Stomach smooth muscle (tissue), 2 donors: ENCODE data around the gene RAB20.
A peak's percentile ranks its signal among the peaks of the same experiment; 100 is the strongest.

ENCODE experiments used
- H3K27ac ChIP-seq: one replicate; pipeline ENCODE4 v1.7.0; 2013; ENCODE audit warnings: mild to moderate bottlenecking, low read length, inconsistent platforms
- H3K27me3 ChIP-seq, 2 donors: one replicate each; pipeline ENCODE4 v1.7.0; 2013; ENCODE audit warnings: low read length in 2 of 2; ENCODE audit not compliant: insufficient read depth in 2 of 2, control insufficient read depth in 1 of 2
- H3K36me3 ChIP-seq, 2 donors: one replicate each; pipeline ENCODE4 v1.7.0; 2013; ENCODE audit warnings: low read length in 2 of 2; ENCODE audit not compliant: control insufficient read depth in 2 of 2, insufficient read depth in 2 of 2
- H3K4me1 ChIP-seq: one replicate; pipeline ENCODE4 v1.7.0; 2013; ENCODE audit warnings: low read length; ENCODE audit not compliant: control insufficient read depth, insufficient read depth
- H3K4me3 ChIP-seq, 2 donors: one replicate each; pipeline ENCODE4 v1.7.0; 2013; ENCODE audit warnings: low read length in 2 of 2
- H3K9ac ChIP-seq, 2 donors: one replicate each; pipeline ENCODE4 v1.7.0; 2013; ENCODE audit warnings: low read length in 2 of 2, mild to moderate bottlenecking in 1 of 2
- H3K9me3 ChIP-seq, 2 donors: one replicate each; pipeline ENCODE4 v1.7.0; 2013; ENCODE audit warnings: low read length in 2 of 2; ENCODE audit not compliant: control insufficient read depth in 2 of 2
- donor health status: healthy.
- donor health status: Pancreatic carcinoma.

Gene RAB20

GRCh38 chr13:110528911-110529310 is 32.6 kb downstream of the RAB20 start:
- Histone ChIP-seq H3K4me1 (peaks cover 41% of the 10 kb centered on the region), H3K27me3 (no peaks in the 10 kb centered on the region), H3K9me3 (no peaks in the 10 kb centered on the region), H3K9ac (no peak overlapping the region), H3K36me3 (no peaks in the 10 kb centered on the region), H3K27ac (no peak overlapping the region), H3K4me3 (no peak overlapping the region)

DNA sequence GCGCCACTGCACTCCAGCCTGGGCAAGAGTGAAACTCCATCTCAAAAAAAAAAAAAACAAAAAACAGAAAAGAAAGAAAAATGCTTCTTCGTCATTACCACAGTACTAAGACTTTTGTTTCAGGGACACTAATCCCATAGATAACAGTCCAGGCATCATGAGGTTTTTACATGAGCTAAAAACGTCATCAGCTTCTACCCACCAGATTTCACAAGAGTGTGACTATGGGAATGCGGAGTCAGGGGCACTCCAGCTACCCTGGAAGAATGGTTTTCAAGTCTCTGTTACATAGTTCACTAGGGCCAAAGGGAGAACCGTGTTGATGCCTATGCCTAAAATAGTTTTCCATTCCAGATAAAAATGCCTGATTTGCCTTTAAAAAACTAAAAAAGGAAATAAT is 33.2 kb downstream of the RAB20 start:
- Histone ChIP-seq H3K9me3 (no peaks in the 10 kb centered on the region), H3K9ac (no peak overlapping the region), H3K36me3 (peaks cover 2 to 3% of the 10 kb centered on the region in 2 donors), H3K27me3 (no peaks in the 10 kb centered on the region), H3K4me1 (peaks cover 46% of the 10 kb centered on the region), H3K4me3 (no peak overlapping the region), H3K27ac (no peak overlapping the region)

DNA sequence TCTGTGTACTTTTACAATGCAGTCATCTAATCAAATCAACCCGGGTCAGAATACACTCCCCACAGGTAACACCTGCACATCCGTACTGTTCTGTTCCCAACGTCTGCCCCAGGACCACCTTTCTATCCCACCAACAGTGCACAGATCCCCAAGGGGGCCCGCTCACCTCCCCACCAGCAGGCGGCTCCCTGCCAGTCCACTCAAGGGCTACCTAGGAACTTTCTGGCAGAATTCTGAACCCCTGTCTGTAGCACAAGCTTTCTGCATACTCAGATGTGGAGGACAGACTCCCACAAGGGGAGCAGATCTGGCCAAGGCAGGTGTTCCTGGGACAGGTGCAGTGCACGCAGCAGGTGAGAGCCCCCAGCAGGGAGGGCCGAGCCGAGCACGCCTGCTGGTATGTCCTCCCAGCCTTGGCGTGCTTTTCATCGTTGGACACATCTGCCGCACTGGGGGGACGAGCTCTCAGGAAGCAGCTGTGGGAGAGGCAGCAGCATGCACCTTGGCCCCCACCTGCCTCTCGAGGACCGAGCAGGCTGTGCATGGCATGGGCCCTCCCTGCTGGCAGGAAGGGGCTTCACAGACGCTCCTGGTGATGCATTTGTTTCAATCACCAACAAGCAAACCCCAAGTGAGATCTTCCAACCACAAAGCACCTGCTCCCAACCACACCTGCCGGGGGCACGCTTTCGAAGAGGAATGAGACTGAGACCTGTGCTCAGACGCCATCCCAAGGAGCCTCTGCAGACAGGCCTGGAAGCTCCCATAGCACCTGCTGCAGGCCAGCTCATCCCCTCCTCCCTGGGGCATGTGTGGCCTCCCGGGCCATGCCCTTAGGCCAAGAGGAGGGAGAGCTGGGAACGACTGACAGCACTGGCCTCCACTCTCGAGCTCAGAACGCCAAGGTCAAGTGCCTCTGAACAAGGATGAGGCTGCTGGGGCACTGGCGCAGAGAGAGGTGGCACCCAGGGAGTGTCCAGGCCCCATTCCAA is 35.9 kb downstream of the RAB20 start:
- H3K27me3 ChIP-seq: no peaks in the 10 kb centered on the region
- peaks cover 57% of the 10 kb centered on the region for H3K4me1 ChIP-seq
- H3K9ac ChIP-seq: no peak overlapping the region
- H3K27ac ChIP-seq: peak overlapping the region; percentile 62
- H3K36me3 ChIP-seq: peaks cover 3 to 4% of the 10 kb centered on the region in 2 donors
- no peak overlapping the region for H3K4me3 ChIP-seq
- H3K9me3 ChIP-seq: no peaks in the 10 kb centered on the region

DNA sequence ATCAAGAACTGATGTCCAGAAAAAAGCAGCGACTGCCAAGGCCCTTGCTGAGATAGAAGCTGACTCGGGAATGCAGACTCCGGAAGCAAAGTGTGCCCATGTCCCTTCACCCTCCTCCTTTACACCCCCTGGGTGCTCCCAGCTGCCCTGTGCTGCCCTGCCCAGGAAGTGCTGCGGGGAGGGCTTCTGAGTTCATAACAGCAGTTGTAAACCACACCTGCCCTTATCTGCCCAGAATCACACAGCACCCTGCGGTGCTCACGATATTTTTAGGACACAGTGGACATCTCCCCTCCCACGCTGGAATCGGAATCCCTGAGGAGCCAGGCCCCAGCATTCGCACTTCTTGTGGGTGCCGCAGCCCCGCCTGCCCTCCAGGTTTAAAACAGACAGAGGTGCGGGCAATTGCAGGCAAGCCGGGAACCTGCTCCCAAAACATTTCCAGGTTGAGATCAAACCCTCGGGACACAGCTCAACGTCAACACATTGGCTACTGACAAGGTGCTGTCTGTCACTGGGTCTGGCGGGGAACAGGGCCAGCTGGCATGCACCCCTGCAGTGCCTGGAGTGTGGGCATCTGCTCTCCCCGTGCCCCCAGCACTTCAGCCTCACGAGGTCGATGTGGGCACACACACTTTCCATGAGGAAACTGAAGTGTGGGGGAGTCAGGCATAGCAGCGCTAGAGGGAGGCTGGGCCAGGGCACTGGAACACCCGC is 36.8 kb downstream of the RAB20 start:
- Histone ChIP-seq H3K9me3 (no peaks in the 10 kb centered on the region), H3K36me3 (peaks cover 4% of the 10 kb centered on the region in 2 donors), H3K9ac (no peak overlapping the region), H3K4me3 (peak overlapping the region in 1 of 2 donors; percentile 15), H3K27ac (peak overlapping the region; percentile 62), H3K27me3 (no peaks in the 10 kb centered on the region), H3K4me1 (peaks cover 66% of the 10 kb centered on the region)

DNA sequence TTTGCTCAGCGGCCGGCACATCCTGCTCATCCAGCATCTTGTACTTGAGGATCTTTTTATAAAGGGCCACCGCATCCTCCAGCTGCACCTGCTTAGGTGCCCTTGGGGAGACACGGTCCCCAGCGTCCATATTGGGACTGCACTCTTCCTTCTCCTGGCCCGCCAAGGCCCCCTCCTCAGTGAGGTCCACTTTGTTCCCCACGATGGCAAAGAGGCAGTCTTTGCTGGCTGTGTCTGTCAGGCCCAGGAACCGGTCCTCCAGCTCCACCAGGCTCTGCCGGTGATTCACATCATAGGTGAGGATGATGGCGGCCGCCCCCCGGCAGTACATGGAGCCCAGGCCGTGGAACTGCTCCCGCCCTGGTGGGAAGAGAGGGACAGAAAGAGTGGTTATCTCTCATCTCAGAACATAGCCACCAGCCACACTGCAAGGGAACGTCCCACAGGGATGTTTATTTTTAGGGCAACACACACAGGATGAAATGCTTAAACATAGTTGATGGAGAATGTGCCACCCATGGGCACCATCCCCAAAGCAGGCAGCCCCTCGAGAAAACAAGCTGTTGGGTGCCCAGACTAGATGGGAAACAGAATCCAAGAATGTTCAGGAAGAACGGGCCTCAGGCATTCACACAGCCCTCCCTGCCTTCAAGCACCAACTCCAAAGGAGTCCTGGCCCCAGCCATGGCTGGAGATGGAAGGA is 37.5 kb downstream of the RAB20 start:
- H3K9ac ChIP-seq: no peak overlapping the region
- peak overlapping the region; percentile 62 for H3K27ac ChIP-seq
- peak overlapping the region in 1 of 2 donors; percentile 15 for H3K4me3 ChIP-seq
- H3K9me3 ChIP-seq: no peaks in the 10 kb centered on the region
- no peaks in the 10 kb centered on the region for H3K27me3 ChIP-seq
- peaks cover 4 to 7% of the 10 kb centered on the region in 2 donors for H3K36me3 ChIP-seq
- H3K4me1 ChIP-seq: peaks cover 69% of the 10 kb centered on the region

- Histone ChIP-seq H3K9ac (no peak overlapping the region), H3K27ac (peak overlapping the region; percentile 62), H3K4me1 (peaks cover 70% of the 10 kb centered on the region)
Measured at GRCh38 chr13:110523180-110523579, 38.3 kb downstream of the RAB20 start.

GRCh38 chr13:110522721-110523120 is 38.8 kb downstream of the RAB20 start:
- Histone ChIP-seq H3K4me3 (no peak overlapping the region), H3K9ac (no peak overlapping the region), H3K36me3 (peaks cover 4 to 7% of the 10 kb centered on the region in 2 donors), H3K4me1 (peaks cover 73% of the 10 kb centered on the region), H3K9me3 (no peaks in the 10 kb centered on the region), H3K27ac (no peak overlapping the region), H3K27me3 (no peaks in the 10 kb centered on the region)

More at GRCh38 chr13:110523180-110523579, 38.3 kb downstream of the RAB20 start:
- H3K27me3 ChIP-seq: no peaks in the 10 kb centered on the region
- no peaks in the 10 kb centered on the region for H3K9me3 ChIP-seq
- no peak overlapping the region for H3K4me3 ChIP-seq
- peaks cover 4 to 7% of the 10 kb centered on the region in 2 donors for H3K36me3 ChIP-seq

DNA sequence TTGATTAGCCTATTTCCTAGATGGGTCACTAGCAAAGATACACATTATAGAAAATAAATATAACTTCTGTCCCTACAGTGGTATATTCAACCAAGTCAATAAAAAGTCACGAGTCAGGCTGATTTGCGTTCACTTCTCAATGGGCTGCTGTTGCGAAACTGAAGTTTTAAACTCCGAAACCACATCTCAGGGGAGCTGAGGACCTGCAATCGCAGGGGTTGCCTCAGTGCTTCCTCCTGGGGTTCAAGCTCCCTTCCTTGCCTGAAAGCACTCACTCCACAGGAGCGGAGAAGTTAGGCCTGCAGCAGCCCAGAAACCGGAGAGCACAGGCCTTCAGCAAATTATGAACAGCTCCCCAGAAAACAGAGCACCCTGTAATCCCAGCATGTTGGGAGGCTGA is 39.6 kb downstream of the RAB20 start:
- peak overlapping the region; percentile 75 for H3K27ac ChIP-seq
- H3K4me3 ChIP-seq: no peak overlapping the region
- H3K27me3 ChIP-seq: no peaks in the 10 kb centered on the region
- no peak overlapping the region for H3K9ac ChIP-seq
- no peaks in the 10 kb centered on the region for H3K9me3 ChIP-seq
- peaks cover 4 to 7% of the 10 kb centered on the region in 2 donors for H3K36me3 ChIP-seq
- H3K4me1 ChIP-seq: peaks cover 66% of the 10 kb centered on the region

DNA sequence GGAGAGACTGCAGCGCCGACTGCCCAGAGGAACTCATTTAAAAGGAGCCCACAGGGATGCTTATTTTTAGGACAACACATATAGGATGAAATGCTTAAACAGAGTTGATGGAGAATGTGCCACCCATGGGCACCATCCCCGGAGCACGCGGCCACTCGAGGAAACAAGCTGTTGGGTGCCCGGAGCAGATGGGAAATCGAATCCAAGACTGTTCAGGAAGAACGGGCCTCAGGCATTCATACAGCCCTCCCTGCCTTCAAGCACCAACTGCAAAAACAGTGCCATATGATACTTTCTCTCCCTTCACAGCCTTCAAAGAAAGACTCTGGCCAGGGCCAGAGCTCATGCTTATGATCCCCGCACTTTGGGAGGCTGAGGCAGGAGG is 40.2 kb downstream of the RAB20 start:
- Histone ChIP-seq H3K9ac (no peak overlapping the region), H3K4me3 (peak overlapping the region in 1 of 2 donors; percentile 29), H3K27ac (peak overlapping the region; percentile 75), H3K27me3 (no peaks in the 10 kb centered on the region), H3K9me3 (no peaks in the 10 kb centered on the region), H3K4me1 (peaks cover 59% of the 10 kb centered on the region), H3K36me3 (peaks cover 4 to 7% of the 10 kb centered on the region in 2 donors)
